Measurements from ENCODE around the gene SYT17.

SYT17 gene

GRCh38 chr16:19167710-19168370, at the start of gene SYT17:
Gene SYT17, plus strand, starts transcription at chr16:19168240. Its CDS starts 407 bp downstream, at chr16:19168647.
- peak; percentile 10 for DNase-seq

- DNase-seq: peak; percentile 23
Observed at GRCh38 chr16:19118938-19119431, 49.1 kb upstream of the SYT17 start.

- DNase-seq: no peak
Observed at GRCh38 chr16:19119564-19119963, 48.5 kb upstream of the SYT17 start.

GRCh38 chr16:19123535-19124178, 44.4 kb upstream of the SYT17 start:
- DNase-seq: no peak

GRCh38 chr16:19126300-19126699, 41.7 kb upstream of the SYT17 start:
- DNase-seq: no peak

- DNase-seq: no peak
Observed at GRCh38 chr16:19127205-19127604, 40.8 kb upstream of the SYT17 start.

GRCh38 chr16:19127674-19128131, 40.3 kb upstream of the SYT17 start:
- DNase-seq: no peak

GRCh38 chr16:19128454-19129200, 39.4 kb upstream of the SYT17 start:
- DNase-seq: no peak

- DNase-seq: no peak
Observed at GRCh38 chr16:19130385-19130784, 37.7 kb upstream of the SYT17 start.

- DNase-seq: no peak
Observed at GRCh38 chr16:19130852-19131824, 36.9 kb upstream of the SYT17 start.

GRCh38 chr16:19131825-19132218, 36.2 kb upstream of the SYT17 start:
- no peak for DNase-seq

GRCh38 chr16:19132255-19132654, 35.8 kb upstream of the SYT17 start:
- no peak for DNase-seq

GRCh38 chr16:19132898-19133297, 35.1 kb upstream of the SYT17 start:
- no peak for DNase-seq

- no peak for DNase-seq
Observed at GRCh38 chr16:19133600-19133999, 34.4 kb upstream of the SYT17 start.

- DNase-seq: no peak
Observed at GRCh38 chr16:19135201-19135842, 32.7 kb upstream of the SYT17 start.

GRCh38 chr16:19135896-19136438, 32.1 kb upstream of the SYT17 start:
- no peak for DNase-seq

GRCh38 chr16:19136549-19137196, 31.4 kb upstream of the SYT17 start:
- DNase-seq: no peak

- no peak for DNase-seq
Observed at GRCh38 chr16:19137201-19138128, 30.6 kb upstream of the SYT17 start.

GRCh38 chr16:19138601-19139000, 29.4 kb upstream of the SYT17 start:
- no peak for DNase-seq
